Inflammatory macrophage treated with lipopolysaccharide for 1 hour (primary cell): ENCODE data around the gene FSTL1.

Source experiments
- DNase-seq, 2 donors: peaks; one replicate each; pipeline ENCODE4 v3.0.0-alpha.2; 2020 to 2022

Gene FSTL1

GRCh38 chr3:120462409-120462959 lies 11.7 kb upstream of the FSTL1 start:
- DNase-seq = no peak

- DNase-seq = no peak
Measured at GRCh38 chr3:120461416-120461815, 10.6 kb upstream of the FSTL1 start.

DNA sequence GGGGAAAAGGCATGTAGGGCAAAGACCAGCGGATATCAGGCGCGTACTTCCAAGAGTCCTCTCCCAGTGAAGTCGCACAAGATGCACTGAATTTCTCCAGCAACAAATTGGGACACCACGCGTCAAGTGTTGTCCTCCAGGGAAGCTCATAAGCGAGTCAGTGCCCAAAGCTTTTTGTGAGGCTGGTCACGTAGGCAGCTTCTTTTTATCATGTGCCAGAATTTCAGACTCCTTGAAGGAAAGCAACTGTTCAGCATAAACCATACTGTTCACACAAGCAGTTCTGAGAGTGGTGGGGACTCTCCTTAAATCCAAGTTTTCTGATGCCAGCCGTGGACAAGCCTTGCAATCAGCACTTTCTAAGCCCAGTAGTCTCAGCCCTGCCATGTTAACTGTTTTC lies 10.1 kb upstream of the FSTL1 start:
- no peak for DNase-seq

DNA sequence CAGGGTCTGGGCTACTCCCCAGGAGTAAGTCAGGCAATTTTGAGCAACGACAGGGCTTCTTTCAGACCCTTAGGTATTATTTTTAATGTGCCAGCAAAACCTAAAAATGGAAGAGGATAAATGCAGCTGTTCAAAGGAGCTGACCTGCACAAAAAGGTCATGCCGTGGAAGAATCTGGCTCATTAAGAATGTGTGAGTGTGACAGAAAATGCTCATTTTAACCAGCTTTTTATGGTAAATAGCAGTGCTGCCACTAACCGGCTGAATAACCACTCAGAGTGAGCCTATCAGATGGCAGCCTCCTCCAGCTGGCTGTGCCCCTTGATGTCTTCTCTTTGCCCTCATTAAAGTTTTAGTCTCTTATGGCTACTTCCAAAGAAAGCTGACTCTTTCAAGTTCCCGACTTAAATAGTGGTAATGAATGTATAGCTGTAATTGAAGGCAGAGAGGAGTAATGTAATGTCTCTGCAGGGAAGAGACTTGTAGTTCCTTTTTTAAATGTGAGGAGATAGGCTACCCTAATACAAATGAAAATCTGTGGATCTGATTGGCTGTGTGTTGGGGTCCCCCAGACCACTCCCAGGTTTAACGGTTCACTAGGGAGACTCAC lies 9.5 kb upstream of the FSTL1 start:
- DNase-seq = no peak

GRCh38 chr3:120459196-120459595 lies 8.4 kb upstream of the FSTL1 start:
- DNase-seq = no peak

DNA sequence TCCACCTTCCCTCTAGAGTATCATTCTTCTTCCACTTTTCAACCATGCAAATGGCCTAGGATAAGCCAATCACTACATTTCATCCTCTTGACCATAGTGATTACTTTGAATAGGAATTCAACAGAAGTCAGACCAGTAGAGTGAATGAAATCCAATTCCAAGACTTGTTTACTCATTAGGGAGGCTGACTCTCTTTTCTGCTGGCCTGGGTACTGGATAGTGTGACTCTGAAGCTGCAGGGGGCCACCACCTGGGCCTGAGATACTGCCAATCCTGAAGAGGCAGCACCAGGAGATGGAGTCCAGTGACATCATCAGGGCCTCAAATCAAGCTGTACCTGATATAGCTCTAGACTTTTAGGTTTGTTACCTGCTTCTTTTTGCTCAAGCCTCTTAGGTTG lies 7.0 kb upstream of the FSTL1 start:
- DNase-seq = no peak

DNA sequence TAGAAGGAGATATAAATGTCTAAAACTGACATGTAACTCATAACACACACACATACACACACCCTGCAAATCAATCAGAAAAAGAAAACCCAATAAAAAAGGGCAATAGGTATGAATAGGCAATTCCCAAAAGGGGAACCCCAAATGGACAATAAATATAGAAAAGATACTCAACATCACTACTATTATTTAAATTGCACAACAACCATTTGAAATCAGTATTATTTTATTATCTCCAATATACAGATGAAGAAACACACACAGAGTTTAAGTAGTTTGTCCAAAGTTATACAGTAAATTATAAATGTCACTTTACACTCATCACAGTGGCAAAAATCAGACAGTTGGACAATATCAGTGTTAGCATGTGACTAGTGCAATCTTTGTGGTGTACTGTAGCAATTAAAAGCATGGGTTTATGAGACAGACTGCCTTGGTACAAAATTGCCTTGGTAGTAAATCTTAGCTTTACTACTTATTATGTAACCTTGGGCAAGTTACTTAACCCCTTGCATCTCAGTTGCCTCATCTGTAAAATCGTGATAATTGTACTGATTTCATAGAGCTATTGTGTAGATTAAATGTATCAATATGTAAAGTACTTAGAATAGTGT lies 3.4 kb upstream of the FSTL1 start:
- DNase-seq = no peak

DNA sequence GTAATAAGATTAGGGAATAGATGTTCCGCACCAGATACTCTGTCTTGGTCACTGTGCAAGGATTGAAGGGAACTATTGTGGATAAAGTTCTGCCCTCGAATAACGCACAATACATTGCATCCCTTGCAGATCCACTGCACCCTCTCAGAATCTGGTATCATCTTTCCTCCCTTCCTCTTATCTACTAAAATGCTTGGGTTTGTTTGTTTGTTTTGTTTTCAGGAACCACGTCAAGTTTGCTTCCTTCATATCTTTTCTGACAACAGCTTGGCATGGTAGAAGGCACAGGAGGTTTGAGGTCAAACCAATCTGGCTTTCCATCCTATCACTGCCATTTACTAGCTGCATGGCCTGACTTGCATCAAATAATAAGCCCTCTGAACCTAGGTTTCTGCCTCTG lies 2.0 kb upstream of the FSTL1 start:
- DNase-seq = no peak

DNA sequence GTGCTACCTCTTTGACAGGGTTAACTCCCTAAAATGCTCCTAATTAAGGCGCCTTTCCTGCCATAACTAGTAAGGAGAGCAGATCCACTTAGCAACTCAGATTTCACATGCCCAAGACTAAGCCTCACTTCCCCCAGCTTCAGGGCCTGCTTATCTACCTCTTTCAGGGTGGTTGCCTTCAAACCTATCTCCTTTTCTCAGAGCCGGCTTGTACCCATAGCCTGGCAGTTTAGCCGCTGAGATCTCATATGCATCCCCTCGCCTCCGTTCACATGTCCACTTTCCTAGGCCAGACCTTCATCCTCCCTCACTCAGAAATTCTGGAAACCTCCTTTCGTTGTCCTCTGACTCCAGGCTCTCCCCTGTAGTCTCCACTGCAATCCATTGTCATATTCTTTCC lies 1.0 kb upstream of the FSTL1 start:
- DNase-seq = no peak

DNA sequence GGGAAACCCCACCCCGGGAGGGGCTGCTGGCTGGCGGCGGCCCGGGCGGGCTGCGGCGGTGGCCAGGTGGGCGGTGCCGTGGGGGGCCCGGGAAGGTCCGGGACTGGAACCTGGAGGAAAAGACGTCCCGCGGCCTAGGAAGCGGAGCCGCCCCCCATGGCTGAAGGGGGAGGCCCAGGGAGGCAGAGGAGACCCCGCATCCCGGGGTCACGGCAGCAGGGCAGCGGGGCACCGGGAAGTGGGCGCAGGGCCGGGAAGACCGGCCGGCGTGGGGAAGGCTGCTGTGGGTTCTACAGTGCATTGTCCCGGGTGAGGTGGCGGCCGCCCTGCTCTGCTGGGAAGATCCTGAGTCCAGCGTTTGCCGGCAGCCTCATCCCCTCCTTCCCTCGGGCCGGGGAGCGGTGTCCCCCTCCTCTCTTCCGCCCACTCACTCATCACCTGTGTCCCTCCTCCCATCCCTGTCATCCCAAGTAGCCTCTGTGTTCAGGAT lies 525 bp upstream of the FSTL1 start:
- DNase-seq = no peak

GRCh38 chr3:120449701-120450599 lies 842 bp downstream of the FSTL1 start:
- peak; percentile 1 to 10 for DNase-seq

DNA sequence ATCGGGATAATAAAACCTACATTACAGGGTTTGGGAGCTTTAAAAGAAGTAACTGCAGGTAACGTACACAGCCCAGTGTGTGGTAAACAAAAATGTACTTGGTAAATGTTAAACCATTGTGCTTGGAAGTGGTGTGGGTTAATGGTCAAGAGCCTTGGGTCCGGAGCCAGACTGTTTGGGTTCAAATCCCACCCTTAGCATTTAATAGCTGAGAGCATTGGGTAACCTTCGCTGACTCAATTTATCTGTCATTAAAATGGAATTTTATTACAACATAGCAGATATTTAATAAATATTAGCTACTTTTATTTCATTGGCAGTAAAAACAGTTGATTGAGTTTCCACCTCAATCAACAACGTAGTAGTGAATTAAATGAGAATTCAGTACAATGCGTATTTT lies 1.5 kb downstream of the FSTL1 start:
- DNase-seq = no peak

DNA sequence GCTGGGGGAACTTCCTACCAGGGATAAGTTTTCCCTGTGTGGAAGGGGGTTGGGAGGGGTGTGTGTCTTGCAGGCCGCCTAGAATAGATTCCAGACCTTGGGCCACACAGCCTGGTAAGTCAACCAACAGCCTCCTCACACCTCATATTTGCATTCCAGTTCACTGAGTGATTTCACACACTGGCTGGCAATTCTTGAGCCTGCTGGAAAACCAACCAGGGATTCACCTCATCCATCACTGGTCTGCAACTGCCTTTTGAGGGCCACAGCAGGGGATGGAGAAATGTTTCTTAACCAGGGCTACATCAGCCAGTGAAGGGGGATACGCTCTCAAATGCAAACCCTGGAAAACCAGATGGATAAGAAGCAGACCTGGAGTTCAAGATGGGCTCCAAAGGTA lies 2.0 kb downstream of the FSTL1 start:
- DNase-seq = no peak

DNA sequence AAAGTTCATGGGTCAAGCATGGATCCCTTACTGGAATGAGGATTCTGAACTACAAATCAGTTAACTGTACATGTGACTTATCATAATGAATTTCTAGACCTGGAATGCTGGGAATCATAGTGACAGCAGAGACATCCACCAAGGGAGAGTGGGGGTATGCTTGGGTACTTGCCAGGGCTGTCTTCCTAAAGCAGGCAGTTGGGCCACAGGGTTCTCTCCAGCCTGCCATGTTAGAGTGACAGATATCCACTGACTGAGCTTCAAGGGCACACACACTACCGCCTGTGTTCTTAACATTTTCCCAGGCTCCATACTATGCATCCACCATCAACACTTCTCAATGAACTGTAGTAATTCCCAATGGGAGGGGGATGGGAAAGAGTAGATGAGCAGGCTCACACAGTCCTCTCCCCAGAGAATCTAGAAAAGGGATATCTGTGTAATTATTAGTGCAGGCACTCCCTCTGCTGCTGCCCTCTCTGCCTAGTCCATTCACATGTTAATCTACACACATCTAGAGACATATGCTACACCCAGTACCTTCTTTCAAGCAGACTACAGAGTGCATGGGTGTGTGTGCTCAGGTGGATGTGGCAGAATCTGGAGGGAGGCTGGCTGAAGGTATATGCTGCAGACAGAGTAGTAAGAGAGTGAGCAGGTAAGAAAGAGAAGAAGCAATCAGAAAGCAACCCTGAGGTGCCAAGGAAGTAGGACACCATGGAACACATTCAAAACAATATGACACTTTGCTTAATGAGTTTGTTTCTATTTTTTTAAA lies 3.7 kb downstream of the FSTL1 start:
- no peak for DNase-seq

DNA sequence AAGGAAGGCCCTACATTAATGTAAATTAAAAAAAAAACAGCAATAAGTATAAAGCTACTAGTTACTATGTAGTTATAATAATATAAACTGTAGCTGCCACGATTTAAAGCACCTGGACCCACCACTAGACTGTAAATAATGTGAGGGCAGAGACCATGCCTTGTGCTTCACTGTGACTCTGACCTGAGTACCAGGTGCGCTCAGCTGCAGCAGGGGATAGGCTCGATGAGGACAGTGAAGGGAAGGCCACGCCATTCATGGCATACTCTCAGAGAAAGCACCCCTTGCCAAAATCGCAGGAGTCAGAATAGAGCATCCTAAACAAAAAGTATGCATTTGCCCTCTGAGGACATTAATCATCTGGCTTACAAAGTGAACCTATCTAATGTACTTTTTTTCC lies 5.1 kb downstream of the FSTL1 start:
- DNase-seq = no peak

GRCh38 chr3:120443626-120444123 lies 7.1 kb downstream of the FSTL1 start:
- no peak for DNase-seq

- DNase-seq = no peak
Measured at GRCh38 chr3:120442975-120443517, 7.7 kb downstream of the FSTL1 start.

- no peak for DNase-seq
Measured at GRCh38 chr3:120441776-120442175, 9.0 kb downstream of the FSTL1 start.

DNA sequence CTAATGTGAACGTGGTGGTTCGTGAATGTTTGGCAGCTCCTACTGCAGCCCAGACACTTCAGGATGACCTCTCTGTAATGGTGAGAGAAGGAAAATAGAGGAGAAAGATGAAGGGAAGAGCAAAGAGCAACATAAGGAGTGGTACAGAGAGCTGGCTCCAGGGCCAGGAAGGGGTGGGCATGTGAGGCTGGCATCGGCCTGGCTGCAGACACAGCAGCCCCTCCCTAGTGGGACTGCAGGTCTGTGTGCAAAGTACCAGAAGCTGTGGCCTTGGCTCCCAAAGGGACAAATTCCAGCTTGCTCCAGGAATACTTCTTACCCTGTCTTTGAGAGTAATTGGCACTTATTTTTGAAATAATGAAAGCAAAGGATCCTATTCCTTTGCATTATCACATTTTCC lies 10.0 kb downstream of the FSTL1 start:
- DNase-seq = no peak

DNA sequence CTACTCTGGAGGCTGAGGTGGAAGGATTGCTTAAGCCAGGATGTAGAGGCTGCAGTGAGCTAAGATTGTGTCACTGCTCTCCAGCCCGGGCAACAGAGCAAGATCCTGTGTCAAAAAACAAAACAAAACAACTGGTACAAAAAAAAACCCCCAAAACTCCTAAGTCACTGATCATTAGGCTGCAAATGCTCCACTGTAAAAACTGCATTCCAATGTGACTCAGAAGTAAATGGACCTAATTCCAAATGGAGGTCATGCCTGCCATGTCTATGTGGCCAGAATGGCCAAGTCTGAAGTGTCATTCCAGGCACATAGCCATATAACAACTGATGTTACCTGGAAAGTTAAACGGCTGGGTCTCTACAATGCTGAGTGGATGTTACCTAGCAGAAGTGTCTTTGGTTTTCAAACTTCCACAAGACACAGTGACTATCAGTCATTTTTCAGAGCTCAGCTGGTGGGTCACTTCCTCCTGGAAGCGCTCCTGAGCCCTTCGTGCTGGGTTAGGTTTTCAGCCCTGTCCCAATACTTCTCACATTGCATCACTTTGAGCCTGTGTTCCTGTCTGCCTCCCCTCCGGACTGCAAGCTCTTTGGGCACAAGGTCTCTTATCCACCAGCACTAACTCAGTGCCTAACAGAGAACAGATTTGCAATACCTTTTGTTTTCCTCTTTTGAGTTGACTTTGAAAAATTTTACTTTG lies 10.6 kb downstream of the FSTL1 start:
- DNase-seq = peak in 1 of 2 donors; percentile 6

DNA sequence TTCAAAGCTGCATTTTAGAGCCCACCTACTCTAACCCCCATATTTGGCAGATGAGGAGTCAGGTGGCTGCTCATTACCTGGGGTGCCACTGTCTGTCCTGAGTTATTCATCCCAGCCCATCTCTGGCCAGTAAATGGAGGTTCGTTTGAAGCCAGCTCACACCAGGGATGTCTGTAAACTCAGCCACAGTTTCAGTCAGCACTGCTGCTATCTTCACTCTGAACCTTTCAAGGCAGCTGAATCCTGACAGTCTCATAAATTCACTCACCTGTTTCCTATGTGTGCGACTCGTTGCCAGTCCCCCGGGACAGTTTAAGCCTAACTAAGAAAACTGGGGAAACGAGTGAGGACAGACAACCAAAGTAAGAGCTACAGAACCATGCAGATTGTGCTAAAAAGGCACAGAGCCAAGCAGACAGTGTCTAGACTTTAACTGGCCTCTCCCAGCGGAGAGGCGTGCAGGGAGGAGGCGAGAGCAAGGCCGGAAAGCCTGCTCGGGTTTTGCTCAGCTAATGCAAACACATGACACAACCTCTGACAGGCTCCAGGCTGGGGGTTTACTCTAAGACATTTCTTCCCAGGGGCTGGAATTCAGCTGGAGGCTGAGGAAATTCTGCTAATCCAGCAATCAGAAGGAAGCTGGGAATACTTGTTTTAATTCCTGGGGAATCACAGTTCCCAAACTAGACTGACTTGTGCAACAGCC lies 12.0 kb downstream of the FSTL1 start:
- DNase-seq = no peak
